DMS 273 treated with DMSO at 0.1 percent for 48 hours (cell line): ENCODE measurements around the gene CCNA2.

Source experiments
- DNase-seq: peaks from one replicate; lab custom pipeline; 2025; lab: John Stamatoyannopoulos, UW

Gene CCNA2

GRCh38 chr4:121801715-121802075 is 22.0 kb downstream of the CCNA2 start:
- no peak for DNase-seq

GRCh38 chr4:121800961-121801714 is 22.5 kb downstream of the CCNA2 start, which contains the start of gene EXOSC9:
EXOSC9 (plus strand) TSS chr4:121801323; CDS start chr4:121801425, 102 bp downstream.
- peak; percentile 54 for DNase-seq

- DNase-seq = no peak
These were observed 23.1 kb downstream of the CCNA2 start for GRCh38 chr4:121800638-121800960.

GRCh38 chr4:121799867-121800501 is 23.7 kb downstream of the CCNA2 start:
- DNase-seq = no peak

- DNase-seq = no peak
These were observed 24.4 kb downstream of the CCNA2 start for GRCh38 chr4:121799208-121799823.

GRCh38 chr4:121796283-121796682 is 27.4 kb downstream of the CCNA2 start:
- no peak for DNase-seq

GRCh38 chr4:121794505-121795188 is 29.0 kb downstream of the CCNA2 start:
- no peak for DNase-seq

GRCh38 chr4:121792966-121793365 is 30.7 kb downstream of the CCNA2 start:
- no peak for DNase-seq

- DNase-seq = no peak
These were observed 32.2 kb downstream of the CCNA2 start for GRCh38 chr4:121791481-121791880.

- no peak for DNase-seq
These were observed 32.7 kb downstream of the CCNA2 start for GRCh38 chr4:121790976-121791375.

GRCh38 chr4:121789960-121790829 is 33.5 kb downstream of the CCNA2 start:
- no peak for DNase-seq

- no peak for DNase-seq
These were observed 34.2 kb downstream of the CCNA2 start for GRCh38 chr4:121789455-121789854.

- DNase-seq = no peak
These were observed 34.8 kb downstream of the CCNA2 start for GRCh38 chr4:121788896-121789295.

- no peak for DNase-seq
These were observed 37.5 kb downstream of the CCNA2 start for GRCh38 chr4:121786221-121786620.

- no peak for DNase-seq
These were observed 38.2 kb downstream of the CCNA2 start for GRCh38 chr4:121785479-121785878.

- DNase-seq = no peak
These were observed 38.7 kb downstream of the CCNA2 start for GRCh38 chr4:121784975-121785374.

GRCh38 chr4:121784401-121784800 is 39.3 kb downstream of the CCNA2 start:
- DNase-seq = no peak

GRCh38 chr4:121783210-121783609 is 40.5 kb downstream of the CCNA2 start:
- no peak for DNase-seq

- no peak for DNase-seq
These were observed 44.6 kb downstream of the CCNA2 start for GRCh38 chr4:121778991-121779628.

- no peak for DNase-seq
These were observed 46.1 kb downstream of the CCNA2 start for GRCh38 chr4:121777625-121778024.
